ENCODE results near the gene STXBP6.

DNA sequence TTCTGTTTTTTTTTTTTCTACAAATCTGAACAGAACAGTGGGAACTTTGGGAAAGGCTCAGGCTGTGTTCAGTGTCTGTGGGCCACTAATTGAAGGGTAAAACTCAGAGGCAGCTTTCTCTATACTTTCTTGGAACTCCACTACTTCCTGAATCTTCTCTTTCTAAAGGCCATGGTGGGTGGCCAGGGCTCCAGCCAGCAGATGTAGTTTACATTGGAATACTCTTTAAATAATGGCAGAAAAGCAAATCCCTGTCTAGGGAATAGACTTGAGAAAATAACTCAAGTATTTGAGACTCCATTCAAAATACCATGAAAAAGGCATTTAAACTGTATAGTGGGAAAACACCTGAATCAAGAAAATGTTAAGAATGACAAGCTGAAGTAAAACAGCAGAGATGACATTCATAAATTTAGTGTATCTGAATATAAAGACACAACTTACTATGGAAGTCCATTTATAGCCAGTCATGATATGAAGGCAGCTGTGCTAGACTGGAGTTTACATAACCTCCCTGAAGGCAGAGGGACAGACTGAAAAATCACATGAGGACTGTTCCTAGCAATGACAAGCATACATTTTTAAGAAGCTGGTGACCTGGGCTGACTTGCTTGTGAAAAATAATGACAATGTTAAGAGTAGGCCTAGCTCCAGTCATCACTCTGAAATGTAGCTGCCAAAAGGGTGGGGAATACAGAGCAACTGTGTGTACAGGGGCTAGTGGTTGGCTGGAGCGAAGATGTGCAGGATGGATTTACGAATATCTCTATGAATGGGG, 168.6 kb downstream of the STXBP6 start:
- TF ChIP-seq, protein P1, sequence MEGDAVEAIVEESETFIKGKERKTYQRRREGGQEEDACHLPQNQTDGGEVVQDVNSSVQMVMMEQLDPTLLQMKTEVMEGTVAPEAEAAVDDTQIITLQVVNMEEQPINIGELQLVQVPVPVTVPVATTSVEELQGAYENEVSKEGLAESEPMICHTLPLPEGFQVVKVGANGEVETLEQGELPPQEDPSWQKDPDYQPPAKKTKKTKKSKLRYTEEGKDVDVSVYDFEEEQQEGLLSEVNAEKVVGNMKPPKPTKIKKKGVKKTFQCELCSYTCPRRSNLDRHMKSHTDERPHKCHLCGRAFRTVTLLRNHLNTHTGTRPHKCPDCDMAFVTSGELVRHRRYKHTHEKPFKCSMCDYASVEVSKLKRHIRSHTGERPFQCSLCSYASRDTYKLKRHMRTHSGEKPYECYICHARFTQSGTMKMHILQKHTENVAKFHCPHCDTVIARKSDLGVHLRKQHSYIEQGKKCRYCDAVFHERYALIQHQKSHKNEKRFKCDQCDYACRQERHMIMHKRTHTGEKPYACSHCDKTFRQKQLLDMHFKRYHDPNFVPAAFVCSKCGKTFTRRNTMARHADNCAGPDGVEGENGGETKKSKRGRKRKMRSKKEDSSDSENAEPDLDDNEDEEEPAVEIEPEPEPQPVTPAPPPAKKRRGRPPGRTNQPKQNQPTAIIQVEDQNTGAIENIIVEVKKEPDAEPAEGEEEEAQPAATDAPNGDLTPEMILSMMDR (IDR thresholded peaks at IDR 0.05) = no peak
- TF ChIP-seq POLR2A (IDR thresholded peaks at IDR 0.05) = no peak
